Choroid plexus epithelial cell (primary cell): ENCODE data around the gene GMDS.

Experiments
- DNase-seq: peaks from one replicate; pipeline ENCODE4 v3.0.0-alpha.2; 2010; ENCODE audit warnings: low read depth
- H3K4me3 ChIP-seq: 2 replicates; pipeline ENCODE4 v1.5.1; 2011; ENCODE audit warnings: low read depth, mild to moderate bottlenecking, control low read depth, low read length, moderate library complexity
- TF ChIP-seq, protein P1 (sequence below): conservative IDR thresholded peaks from 2 replicates; pipeline ENCODE4 v1.5.1; 2011; ENCODE audit warnings: low read depth, mild to moderate bottlenecking, control low read depth, inconsistent platforms, low read length, moderate library complexity

The GMDS gene

DNA sequence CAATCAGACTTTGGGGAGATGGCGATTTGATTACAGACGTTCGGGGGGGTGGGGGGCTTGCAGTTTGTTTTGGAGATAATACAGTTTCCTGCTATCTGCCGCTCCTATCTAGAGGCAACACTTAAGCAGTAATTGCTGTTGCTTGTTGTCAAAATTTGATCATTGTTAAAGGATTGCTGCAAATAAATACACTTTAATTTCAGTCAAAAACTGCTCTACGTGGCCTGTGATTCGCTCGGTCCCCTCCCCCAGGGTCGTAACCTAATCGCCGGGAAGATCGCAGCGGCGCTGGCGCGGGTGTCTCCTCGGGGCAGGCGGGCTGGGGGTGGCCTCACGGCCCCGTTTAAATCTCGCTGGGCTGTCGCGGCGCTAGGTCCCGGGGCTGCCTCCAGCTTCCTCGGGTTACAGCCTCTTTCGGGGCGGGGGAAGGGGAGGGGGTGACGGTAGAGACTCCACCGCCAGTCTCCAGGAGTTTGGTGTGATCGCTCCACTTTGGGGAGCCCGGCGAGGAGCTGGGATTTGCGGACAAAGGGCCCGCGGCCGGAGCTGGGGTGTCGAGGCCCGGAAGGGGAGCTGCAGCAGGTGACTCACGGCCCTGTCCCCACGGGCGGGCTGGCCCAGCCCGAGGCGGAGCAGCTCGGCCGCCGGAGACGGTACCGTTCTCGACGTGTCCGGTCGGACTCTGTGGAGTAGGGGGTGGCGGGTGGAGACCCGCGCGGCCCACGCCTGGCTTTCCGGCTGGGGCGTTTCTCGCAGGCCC is 631.5 kb downstream of the GMDS start:
- H3K4me3 ChIP-seq = peak overlapping the region; percentile 63
- DNase-seq = no peak

DNA sequence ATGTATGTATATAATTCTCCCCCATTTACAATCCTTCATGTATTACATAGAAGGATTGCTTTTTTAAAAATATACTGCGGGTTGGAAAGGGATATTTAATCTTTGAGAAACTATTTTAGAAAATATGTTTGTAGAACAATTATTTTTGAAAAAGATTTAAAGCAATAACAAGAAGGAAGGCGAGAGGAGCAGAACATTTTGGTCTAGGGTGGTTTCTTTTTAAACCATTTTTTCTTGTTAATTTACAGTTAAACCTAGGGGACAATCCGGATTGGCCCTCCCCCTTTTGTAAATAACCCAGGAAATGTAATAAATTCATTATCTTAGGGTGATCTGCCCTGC is 632.1 kb downstream of the GMDS start:
- no peak for DNase-seq
- TF ChIP-seq, protein P1, sequence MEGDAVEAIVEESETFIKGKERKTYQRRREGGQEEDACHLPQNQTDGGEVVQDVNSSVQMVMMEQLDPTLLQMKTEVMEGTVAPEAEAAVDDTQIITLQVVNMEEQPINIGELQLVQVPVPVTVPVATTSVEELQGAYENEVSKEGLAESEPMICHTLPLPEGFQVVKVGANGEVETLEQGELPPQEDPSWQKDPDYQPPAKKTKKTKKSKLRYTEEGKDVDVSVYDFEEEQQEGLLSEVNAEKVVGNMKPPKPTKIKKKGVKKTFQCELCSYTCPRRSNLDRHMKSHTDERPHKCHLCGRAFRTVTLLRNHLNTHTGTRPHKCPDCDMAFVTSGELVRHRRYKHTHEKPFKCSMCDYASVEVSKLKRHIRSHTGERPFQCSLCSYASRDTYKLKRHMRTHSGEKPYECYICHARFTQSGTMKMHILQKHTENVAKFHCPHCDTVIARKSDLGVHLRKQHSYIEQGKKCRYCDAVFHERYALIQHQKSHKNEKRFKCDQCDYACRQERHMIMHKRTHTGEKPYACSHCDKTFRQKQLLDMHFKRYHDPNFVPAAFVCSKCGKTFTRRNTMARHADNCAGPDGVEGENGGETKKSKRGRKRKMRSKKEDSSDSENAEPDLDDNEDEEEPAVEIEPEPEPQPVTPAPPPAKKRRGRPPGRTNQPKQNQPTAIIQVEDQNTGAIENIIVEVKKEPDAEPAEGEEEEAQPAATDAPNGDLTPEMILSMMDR = no peak
- H3K4me3 ChIP-seq = peak overlapping the region; percentile 63

More for the DNA sequence above, 631.5 kb downstream of the GMDS start:
- TF ChIP-seq, protein P1 = no peak

DNA sequence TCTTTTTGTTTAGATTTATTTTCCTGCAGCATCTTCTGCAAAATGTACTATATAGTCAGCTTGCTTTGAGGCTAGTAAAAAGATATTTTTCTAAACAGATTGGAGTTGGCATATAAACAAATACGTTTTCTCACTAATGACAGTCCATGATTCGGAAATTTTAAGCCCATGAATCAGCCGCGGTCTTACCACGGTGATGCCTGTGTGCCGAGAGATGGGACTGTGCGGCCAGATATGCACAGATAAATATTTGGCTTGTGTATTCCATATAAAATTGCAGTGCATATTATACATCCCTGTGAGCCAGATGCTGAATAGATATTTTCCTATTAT is 632.5 kb downstream of the GMDS start:
- no peak for DNase-seq
- H3K4me3 ChIP-seq = peak overlapping the region; percentile 63
- TF ChIP-seq, protein P1 = no peak

DNA sequence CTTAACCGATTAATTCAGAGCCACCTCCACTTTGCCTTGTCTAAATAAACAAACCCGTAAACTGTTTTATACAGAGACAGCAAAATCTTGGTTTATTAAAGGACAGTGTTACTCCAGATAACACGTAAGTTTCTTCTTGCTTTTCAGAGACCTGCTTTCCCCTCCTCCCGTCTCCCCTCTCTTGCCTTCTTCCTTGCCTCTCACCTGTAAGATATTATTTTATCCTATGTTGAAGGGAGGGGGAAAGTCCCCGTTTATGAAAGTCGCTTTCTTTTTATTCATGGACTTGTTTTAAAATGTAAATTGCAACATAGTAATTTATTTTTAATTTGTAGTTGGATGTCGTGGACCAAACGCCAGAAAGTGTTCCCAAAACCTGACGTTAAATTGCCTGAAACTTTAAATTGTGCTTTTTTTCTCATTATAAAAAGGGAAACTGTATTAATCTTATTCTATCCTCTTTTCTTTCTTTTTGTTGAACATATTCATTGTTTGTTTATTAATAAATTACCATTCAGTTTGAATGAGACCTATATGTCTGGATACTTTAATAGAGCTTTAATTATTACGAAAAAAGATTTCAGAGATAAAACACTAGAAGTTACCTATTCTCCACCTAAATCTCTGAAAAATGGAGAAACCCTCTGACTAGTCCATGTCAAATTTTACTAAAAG is 633.0 kb downstream of the GMDS start:
- peak overlapping the region; percentile 63 for H3K4me3 ChIP-seq
- TF ChIP-seq, protein P1 = no peak
- DNase-seq = no peak

DNA sequence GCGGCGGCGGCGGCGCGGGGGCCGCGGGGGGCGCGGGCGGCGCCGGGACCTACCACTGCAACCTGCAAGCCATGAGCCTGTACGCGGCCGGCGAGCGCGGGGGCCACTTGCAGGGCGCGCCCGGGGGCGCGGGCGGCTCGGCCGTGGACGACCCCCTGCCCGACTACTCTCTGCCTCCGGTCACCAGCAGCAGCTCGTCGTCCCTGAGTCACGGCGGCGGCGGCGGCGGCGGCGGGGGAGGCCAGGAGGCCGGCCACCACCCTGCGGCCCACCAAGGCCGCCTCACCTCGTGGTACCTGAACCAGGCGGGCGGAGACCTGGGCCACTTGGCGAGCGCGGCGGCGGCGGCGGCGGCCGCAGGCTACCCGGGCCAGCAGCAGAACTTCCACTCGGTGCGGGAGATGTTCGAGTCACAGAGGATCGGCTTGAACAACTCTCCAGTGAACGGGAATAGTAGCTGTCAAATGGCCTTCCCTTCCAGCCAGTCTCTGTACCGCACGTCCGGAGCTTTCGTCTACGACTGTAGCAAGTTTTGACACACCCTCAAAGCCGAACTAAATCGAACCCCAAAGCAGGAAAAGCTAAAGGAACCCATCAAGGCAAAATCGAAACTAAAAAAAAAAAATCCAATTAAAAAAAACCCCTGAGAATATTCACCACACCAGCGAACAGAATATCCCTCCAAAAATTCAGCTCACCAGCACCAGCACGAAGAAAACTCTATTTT is 633.7 kb downstream of the GMDS start:
- peak overlapping the region; percentile 63 for H3K4me3 ChIP-seq
- TF ChIP-seq, protein P1 = no peak
- peak; percentile 58 for DNase-seq

DNA sequence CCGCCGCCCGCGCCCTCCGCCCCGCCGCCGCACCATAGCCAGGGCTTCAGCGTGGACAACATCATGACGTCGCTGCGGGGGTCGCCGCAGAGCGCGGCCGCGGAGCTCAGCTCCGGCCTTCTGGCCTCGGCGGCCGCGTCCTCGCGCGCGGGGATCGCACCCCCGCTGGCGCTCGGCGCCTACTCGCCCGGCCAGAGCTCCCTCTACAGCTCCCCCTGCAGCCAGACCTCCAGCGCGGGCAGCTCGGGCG is 634.2 kb downstream of the GMDS start:
- TF ChIP-seq, protein P1 = peak; percentile 29
- no peak for DNase-seq
- H3K4me3 ChIP-seq = peak overlapping the region; percentile 63
